HEK293T (cell line): ENCODE results near the gene SRRD.

Experiments
- CTCF ChIA-PET: fragments of 350-600 bp; formaldehyde crosslinking; extraction: SDS; loops from one replicate; lab custom pipeline; 2021; ENCODE audit warnings: antibody characterized with exemption, inconsistent platforms; lab: Yijun Ruan, JAX
- POLR2A ChIA-PET: fragments of 350-600 bp; formaldehyde crosslinking; extraction: SDS; loops from one replicate; lab custom pipeline; 2020; ENCODE audit warnings: antibody characterized with exemption, inconsistent platforms; lab: Yijun Ruan, JAX
- DNase-seq: peaks from one replicate; pipeline ENCODE4 v3.0.0; 2012; ENCODE audit warnings: mixed read lengths; ENCODE audit errors: extremely low spot score
- ARNT ChIP-seq: fragments of 450-650 bp; IDR thresholded peaks from 2 replicates; pipeline ENCODE4 v1.6.1; 2017; ENCODE audit warnings: mild to moderate bottlenecking
- BHLHE40 ChIP-seq: fragments of 450-650 bp; IDR thresholded peaks from 2 replicates; pipeline ENCODE4 v1.6.1; 2016; ENCODE audit warnings: mild to moderate bottlenecking, moderate library complexity, borderline replicate concordance
- CTBP1 ChIP-seq: fragments of 450-650 bp; IDR thresholded peaks from 2 replicates; pipeline ENCODE4 v1.6.1; 2016; ENCODE audit warnings: borderline replicate concordance
- ELF4 ChIP-seq: fragments of 450-650 bp; IDR thresholded peaks from 2 replicates; pipeline ENCODE4 v1.6.1; 2017; ENCODE audit warnings: antibody characterized with exemption
- FOXA1 ChIP-seq: fragments of 450-650 bp; IDR thresholded peaks from 2 replicates; pipeline ENCODE4 v1.6.1; 2016; ENCODE audit warnings: mild to moderate bottlenecking
- FOXK2 ChIP-seq: fragments of 450-650 bp; IDR thresholded peaks from 2 replicates; pipeline ENCODE4 v1.6.1; 2016; ENCODE audit warnings: mild to moderate bottlenecking
- FOXM1 ChIP-seq: fragments of 450-650 bp; IDR thresholded peaks from 2 replicates; pipeline ENCODE4 v1.6.1; 2017; ENCODE audit warnings: mild to moderate bottlenecking, borderline replicate concordance
- HDGF ChIP-seq: fragments of 450-650 bp; IDR thresholded peaks from 2 replicates; pipeline ENCODE4 v1.6.1; 2017; ENCODE audit warnings: antibody characterized with exemption, borderline replicate concordance
- L3MBTL2 ChIP-seq: fragments of 450-650 bp; conservative IDR thresholded peaks from 2 replicates; pipeline ENCODE4 v1.6.1; 2016; ENCODE audit warnings: mild to moderate bottlenecking
- LEF1 ChIP-seq: fragments of 450-650 bp; IDR thresholded peaks from 2 replicates; pipeline ENCODE4 v1.6.1; 2017; ENCODE audit warnings: mild to moderate bottlenecking, borderline replicate concordance
- NFRKB ChIP-seq: fragments of 450-650 bp; IDR thresholded peaks from 2 replicates; pipeline ENCODE4 v1.6.1; 2016; ENCODE audit warnings: mild to moderate bottlenecking, moderate library complexity
- SP1 ChIP-seq: fragments of 450-650 bp; IDR thresholded peaks from 2 replicates; pipeline ENCODE4 v1.6.1; 2017
- SUZ12 ChIP-seq: fragments of 450-650 bp; IDR thresholded peaks from 2 replicates; pipeline ENCODE4 v1.6.1; 2016; ENCODE audit warnings: mild to moderate bottlenecking
- TARDBP ChIP-seq: fragments of 450-650 bp; IDR thresholded peaks from 2 replicates; pipeline ENCODE4 v1.6.1; 2016
- ZNF384 ChIP-seq: fragments of 450-650 bp; IDR thresholded peaks from 2 replicates; pipeline ENCODE4 v1.6.1; 2016
- TF ChIP-seq, protein P1 (sequence below): fragments of 450-650 bp; IDR thresholded peaks from 2 replicates; pipeline ENCODE4 v1.6.1; 2016

The SRRD gene

DNA sequence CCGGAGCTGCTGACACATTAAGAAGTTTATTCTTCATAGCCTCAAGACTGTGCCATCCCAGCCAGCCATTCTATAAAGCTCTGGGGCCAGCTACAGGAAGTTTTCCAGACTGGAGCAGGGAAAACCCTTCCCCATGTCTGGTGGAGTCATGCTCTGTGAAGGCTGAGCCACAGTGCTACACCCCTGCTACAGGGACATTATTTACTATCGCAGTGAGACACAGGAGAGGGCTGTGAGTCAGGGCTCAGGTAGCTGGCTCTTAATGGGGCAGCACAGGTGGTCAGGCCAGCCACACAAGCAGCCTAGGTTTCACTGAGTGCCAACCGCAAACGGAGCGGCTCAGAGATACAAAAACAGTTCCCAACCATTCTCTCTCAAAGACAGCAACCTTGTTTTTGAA lies 12.2 kb upstream of the SRRD start:
- DNase-seq = no peak
- POLR2A ChIA-PET = interaction anchor here (0.6 to 2.8 kb wide), 2 partner anchors 12 to 37 kb away, joined by 3 to 7 read pairs; partner anchors contain the start of genes HPS4 and SRRD
- CTCF ChIA-PET = no interaction called here
- TF ChIP-seq ZNF384 = no peak

DNA sequence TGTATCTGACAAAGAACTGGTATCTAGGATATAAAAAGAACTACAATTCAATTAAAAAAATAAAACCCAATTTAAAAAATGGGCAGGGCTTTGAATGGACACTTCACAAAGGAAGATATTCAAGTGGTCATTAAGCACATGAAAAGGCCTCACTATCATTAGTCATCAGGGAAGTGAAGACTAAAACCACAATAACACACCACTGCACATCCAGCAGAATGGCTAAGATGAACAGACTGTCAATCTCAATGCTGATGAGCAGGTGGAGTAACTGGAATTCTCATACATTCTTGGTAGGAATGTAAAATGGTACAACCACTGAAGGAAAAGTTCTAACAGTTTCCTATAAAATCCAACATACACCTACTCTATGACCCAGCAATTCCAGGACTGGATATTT lies 9.0 kb upstream of the SRRD start:
- no peak for TF ChIP-seq HDGF
- POLR2A ChIA-PET = no interaction called here
- CTCF ChIA-PET = interaction anchor here (0.9 kb wide), 1 partner anchor 14 kb away, joined by 4 read pairs; no protein-coding TSS in a partner anchor

DNA sequence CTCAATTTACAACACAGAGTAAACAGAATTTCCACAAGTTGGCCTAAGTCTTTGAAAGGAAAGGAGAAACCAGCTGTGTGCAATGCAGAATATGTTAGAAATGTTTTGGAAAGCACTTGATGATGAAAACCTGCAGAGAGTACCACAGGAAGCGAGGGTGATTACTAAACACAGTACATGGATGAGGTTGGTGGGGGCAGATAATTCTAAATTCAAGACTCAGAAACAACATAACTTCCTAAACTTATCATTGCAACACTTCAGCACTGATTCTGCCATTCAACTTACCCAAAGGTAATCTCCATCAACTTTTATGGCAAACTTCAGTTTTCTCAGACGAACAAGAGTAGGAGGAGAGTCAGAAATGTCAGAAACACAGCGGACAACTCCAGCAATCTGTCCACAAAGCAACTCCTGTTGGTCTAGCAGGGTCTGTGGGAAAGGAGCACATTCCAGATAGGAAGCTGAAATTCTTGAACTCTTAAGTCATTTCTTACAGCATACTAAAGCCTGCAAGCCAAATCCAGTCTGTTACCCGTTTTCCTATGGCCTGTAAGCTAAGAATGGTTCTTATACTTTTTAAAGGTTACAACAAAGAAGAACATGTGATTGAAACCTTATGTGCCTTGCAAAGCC lies 6.9 kb upstream of the SRRD start:
- TF ChIP-seq ZNF384 = no peak

More for the DNA sequence above, 9.0 kb upstream of the SRRD start:
- DNase-seq = no peak

DNA sequence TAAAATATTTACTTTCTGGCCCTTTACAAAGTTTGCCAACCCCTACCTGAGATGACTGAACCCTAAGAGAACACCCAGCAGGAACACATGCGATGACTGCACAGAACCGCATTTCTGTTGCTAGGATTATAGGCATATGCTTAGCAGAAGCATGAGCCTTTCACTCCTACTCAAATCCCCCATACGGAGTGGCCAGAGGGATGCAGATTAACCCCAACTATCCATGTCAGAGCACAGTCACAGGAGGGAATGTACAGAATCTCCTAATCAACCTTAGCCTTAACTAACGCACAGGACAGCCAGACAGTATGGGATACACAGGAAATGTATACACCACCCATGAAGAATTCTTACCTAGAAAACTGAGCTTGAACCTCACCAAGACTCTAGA lies 6.3 kb upstream of the SRRD start:
- TF ChIP-seq FOXK2 (no peak), SP1 (no peak), LEF1 (no peak)
- POLR2A ChIA-PET = no interaction called here
- CTCF ChIA-PET = no interaction called here
- DNase-seq = no peak

More for the DNA sequence above, 6.9 kb upstream of the SRRD start:
- DNase-seq = no peak
- ChIA-PET POLR2A (no interaction called here), CTCF (no interaction called here)

DNA sequence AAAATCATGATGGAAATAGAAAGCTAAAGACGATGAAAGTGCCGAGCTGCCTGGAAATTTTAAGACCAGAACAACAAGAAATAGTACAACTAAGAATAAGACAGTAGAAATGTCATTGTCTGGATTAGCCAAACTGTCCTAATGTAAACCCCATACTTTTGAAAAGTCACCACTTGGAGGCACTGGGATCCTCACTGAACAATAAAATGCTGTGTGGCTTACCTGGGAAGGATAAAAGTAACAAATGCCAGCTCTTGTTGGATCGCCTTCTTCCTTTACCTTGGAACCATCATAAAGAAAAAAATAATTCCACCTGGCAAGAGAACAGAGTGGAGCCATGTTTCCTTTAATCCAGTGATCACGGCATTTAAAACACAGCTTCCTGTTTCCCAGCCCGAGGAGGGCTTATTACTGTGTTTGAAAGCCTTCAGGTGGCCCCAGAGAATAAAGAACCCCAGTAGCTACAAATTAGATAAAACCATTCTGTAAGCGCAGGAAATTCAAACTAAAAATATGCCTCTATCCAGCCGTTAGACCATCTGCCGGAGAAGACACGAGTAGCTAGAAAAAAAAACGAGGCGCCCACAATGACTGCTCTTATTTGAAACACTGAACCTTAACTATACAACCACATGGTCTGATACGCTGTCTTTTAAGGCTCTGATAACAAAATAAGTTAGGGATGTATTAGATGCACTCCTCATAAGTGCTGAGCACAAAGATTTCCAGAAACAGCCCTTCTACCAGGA lies 4.5 kb upstream of the SRRD start:
- DNase-seq = no peak
- ChIA-PET POLR2A (no interaction called here), CTCF (interaction anchor here (1.0 kb wide), 1 partner anchor 19 kb away, joined by 3 read pairs; no protein-coding TSS in a partner anchor)
- no peak for TF ChIP-seq SUZ12
- no peak for TF ChIP-seq SP1
- TF ChIP-seq FOXM1 = no peak

DNA sequence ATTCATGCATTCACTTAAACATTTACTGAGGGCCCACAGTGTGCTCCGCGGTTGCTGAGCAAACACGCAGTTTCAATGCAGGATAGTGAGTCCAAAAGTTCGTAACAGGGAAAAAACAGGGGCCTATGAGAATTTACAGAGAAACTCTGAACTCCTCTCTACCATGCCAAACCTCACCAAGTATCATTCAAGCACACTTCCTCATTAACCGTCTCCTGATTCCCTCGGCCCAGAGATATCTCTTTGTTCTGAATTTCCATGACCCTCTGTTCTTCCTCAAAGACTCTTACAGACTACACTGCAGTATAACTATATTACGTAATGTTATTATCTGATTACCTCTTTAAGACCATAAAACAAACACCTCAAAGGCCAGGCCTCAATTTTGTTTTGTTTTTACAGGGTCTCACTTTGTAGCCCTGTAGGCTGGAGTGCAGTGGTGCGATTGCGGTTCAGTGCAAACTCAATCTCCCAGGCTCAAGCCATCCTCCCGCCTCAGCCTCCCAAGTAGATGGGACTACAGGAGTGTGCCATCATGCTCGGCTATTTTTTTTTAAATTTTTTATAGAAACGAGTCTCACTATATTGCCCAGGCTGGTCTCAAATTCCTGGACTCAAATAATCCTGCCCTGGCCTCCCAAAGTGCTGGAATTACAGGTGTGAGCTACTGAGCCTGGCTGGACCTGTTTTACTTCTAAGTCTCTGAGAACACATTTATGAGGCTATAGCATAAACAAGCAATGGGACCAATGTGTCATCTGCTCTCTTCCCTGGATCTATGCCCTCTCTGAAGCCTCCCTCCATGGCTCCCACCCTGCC lies 3.7 kb upstream of the SRRD start:
- CTCF ChIA-PET = interaction anchor here (1.0 kb wide), 1 partner anchor 19 kb away, joined by 3 read pairs; no protein-coding TSS in a partner anchor
- no peak for DNase-seq
- TF ChIP-seq L3MBTL2 (no peak), LEF1 (no peak), SUZ12 (no peak), ZNF384 (no peak), ARNT (no peak), FOXK2 (no peak), BHLHE40 (no peak), FOXM1 (no peak)
- POLR2A ChIA-PET = interaction anchor here (1.2 kb wide), 1 partner anchor 75 kb away, joined by 3 read pairs; no protein-coding TSS in a partner anchor

DNA sequence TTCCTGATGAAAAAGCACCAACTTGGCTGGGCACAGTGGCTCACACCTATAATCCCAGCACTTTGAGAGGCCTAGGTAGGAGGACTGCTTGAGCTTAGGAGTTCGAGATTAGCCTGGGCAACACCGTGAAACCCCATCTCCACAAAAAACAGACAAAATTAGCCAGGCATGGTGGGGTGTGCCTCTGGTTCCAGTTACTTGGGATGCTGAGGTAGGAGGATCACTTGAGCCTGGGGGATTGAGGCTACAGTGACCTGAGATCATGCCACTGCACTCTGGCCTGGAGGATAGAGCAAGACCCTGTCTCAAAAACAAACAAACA lies 3.1 kb upstream of the SRRD start:
- CTCF ChIA-PET = interaction anchor here (0.9 kb wide), 1 partner anchor 11 kb away, joined by 3 read pairs; no protein-coding TSS in a partner anchor
- POLR2A ChIA-PET = interaction anchor here (1.2 kb wide), 1 partner anchor 75 kb away, joined by 3 read pairs; no protein-coding TSS in a partner anchor

DNA sequence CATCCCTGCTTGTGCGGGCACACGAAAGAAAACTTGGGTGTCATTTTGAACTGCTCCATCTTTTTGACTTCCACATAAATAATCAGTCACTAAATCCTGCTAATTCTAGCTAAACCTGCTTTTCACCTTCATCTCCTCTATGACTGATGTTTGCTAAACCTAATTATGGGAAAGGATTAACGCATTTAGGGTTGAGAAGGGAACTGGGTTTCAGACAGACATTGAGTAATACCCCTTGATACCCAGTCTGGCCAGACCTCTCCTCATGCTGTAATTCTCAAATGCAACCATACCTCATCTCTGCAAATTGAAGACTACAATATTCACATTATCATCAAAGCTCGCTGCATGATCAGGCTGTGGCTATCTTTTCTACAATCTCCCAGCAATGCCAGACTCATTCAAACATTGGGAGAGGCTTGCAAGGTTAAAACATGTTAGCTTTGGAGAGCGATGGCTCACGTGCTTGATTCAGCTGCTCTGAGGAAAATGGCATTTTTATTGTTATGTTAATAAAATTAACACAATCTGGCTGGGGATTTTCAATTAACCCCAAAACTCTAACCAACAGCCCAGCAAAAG lies 2.5 kb upstream of the SRRD start:
- TF ChIP-seq L3MBTL2 (no peak), ARNT (no peak), TARDBP (no peak), ZNF384 (no peak), LEF1 (no peak), BHLHE40 (no peak), FOXM1 (no peak), NFRKB (no peak), ELF4 (no peak), SUZ12 (no peak), FOXA1 (no peak), FOXK2 (no peak), SP1 (no peak), HDGF (no peak), CTBP1 (no peak)
- TF ChIP-seq, protein P1, sequence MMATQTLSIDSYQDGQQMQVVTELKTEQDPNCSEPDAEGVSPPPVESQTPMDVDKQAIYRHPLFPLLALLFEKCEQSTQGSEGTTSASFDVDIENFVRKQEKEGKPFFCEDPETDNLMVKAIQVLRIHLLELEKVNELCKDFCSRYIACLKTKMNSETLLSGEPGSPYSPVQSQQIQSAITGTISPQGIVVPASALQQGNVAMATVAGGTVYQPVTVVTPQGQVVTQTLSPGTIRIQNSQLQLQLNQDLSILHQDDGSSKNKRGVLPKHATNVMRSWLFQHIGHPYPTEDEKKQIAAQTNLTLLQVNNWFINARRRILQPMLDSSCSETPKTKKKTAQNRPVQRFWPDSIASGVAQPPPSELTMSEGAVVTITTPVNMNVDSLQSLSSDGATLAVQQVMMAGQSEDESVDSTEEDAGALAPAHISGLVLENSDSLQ = no peak
- DNase-seq = no peak
- ChIA-PET CTCF (interaction anchor here (0.9 kb wide), 1 partner anchor 10 kb away, joined by 3 read pairs; no protein-coding TSS in a partner anchor), POLR2A (interaction anchor here (1.2 kb wide), 1 partner anchor 76 kb away, joined by 3 read pairs; no protein-coding TSS in a partner anchor)

More for the DNA sequence above, 3.1 kb upstream of the SRRD start:
- TF ChIP-seq SUZ12 = no peak
- TF ChIP-seq ZNF384 = no peak
- no peak for TF ChIP-seq NFRKB
- TF ChIP-seq, protein P1 = no peak
- TF ChIP-seq FOXM1 = no peak
- no peak for TF ChIP-seq L3MBTL2
- no peak for TF ChIP-seq SP1
- no peak for TF ChIP-seq CTBP1
- no peak for DNase-seq
